ENCODE data around the gene CCDC175.

CCDC175 gene

GRCh38 chr14:59591641-59592370 is 15.2 kb upstream of the CCDC175 start:
- Histone ChIP-seq H2AFZ (ENCODE audit: low read length) (no peak overlapping the region), H3K36me3 (ENCODE audit: insufficient read depth, low read length) (no peaks in the 10 kb centered on the region), H3K79me2 (ENCODE audit: insufficient read depth, low read length) (no peaks in the 10 kb centered on the region), H3K9me3 (ENCODE audit: insufficient read depth, low read depth, low read length) (no peaks in the 10 kb centered on the region), H3F3A (ENCODE audit: low read depth) (no peaks in the 10 kb centered on the region), H3K9me2 (replicated peaks; ENCODE audit: low read depth, low read length) (no peaks in the 10 kb centered on the region), H3K27me3 (ENCODE audit: insufficient read depth, low read length, poor library complexity, severe bottlenecking) (no peaks in the 10 kb centered on the region), H3K4me3 (ENCODE audit: low read length, poor library complexity, severe bottlenecking) (no peak overlapping the region), H4K20me1 (ENCODE audit: insufficient read depth, low read length, poor library complexity, severe bottlenecking) (no peaks in the 10 kb centered on the region), H3K4me1 (ENCODE audit: insufficient read depth, low read length, poor library complexity, severe bottlenecking) (no peaks in the 10 kb centered on the region), H3K4me2 (ENCODE audit: low read depth, low read length, poor library complexity, severe bottlenecking) (no peak overlapping the region), H3K9ac (ENCODE audit: low read depth, low read length, poor library complexity, severe bottlenecking) (no peak overlapping the region)
- no peak for TF ChIP-seq EZH2phosphoT487 (IDR thresholded peaks at IDR 0.05; ENCODE audit: borderline replicate concordance)
- TF ChIP-seq, protein P1, sequence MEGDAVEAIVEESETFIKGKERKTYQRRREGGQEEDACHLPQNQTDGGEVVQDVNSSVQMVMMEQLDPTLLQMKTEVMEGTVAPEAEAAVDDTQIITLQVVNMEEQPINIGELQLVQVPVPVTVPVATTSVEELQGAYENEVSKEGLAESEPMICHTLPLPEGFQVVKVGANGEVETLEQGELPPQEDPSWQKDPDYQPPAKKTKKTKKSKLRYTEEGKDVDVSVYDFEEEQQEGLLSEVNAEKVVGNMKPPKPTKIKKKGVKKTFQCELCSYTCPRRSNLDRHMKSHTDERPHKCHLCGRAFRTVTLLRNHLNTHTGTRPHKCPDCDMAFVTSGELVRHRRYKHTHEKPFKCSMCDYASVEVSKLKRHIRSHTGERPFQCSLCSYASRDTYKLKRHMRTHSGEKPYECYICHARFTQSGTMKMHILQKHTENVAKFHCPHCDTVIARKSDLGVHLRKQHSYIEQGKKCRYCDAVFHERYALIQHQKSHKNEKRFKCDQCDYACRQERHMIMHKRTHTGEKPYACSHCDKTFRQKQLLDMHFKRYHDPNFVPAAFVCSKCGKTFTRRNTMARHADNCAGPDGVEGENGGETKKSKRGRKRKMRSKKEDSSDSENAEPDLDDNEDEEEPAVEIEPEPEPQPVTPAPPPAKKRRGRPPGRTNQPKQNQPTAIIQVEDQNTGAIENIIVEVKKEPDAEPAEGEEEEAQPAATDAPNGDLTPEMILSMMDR (conservative IDR thresholded peaks at IDR 0.05; ENCODE audit: low read length) = no peak

DNA sequence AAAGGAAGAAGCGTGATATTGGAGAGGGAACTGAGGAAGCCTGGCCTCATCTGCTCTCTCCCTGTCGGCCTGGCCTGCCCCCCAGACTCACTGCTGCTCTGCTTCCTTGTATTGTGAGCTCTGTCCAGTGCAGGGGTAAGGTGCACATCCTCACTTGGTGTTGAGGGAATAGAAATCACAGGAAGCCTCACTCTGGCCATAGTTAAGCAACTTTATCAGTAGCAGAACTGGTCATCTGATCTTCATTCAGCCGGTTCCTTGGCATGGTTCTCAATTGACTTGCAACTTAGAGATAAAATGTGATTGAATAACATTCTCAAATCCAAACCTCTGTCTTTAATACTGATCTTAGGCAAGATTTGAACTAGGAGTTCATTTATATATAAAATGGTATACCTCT is 11.5 kb upstream of the CCDC175 start:
- Histone ChIP-seq H2AFZ (ENCODE audit: low read length) (no peak overlapping the region), H3K79me2 (ENCODE audit: insufficient read depth, low read length) (no peaks in the 10 kb centered on the region), H3K36me3 (ENCODE audit: insufficient read depth, low read length) (no peaks in the 10 kb centered on the region), H3K9ac (ENCODE audit: low read depth, low read length, poor library complexity, severe bottlenecking) (no peak overlapping the region), H4K20me1 (ENCODE audit: insufficient read depth, low read length, poor library complexity, severe bottlenecking) (no peaks in the 10 kb centered on the region), H3K9me3 (ENCODE audit: insufficient read depth, low read depth, low read length) (no peaks in the 10 kb centered on the region), H3F3A (ENCODE audit: low read depth) (no peaks in the 10 kb centered on the region), H3K27me3 (ENCODE audit: insufficient read depth, low read length, poor library complexity, severe bottlenecking) (no peaks in the 10 kb centered on the region), H3K9me2 (replicated peaks; ENCODE audit: low read depth, low read length) (no peaks in the 10 kb centered on the region), H3K4me1 (ENCODE audit: insufficient read depth, low read length, poor library complexity, severe bottlenecking) (no peaks in the 10 kb centered on the region), H3K4me2 (ENCODE audit: low read depth, low read length, poor library complexity, severe bottlenecking) (no peak overlapping the region), H3K4me3 (ENCODE audit: low read length, poor library complexity, severe bottlenecking) (no peak overlapping the region)
- TF ChIP-seq, protein P1 (conservative IDR thresholded peaks at IDR 0.05; ENCODE audit: low read length) = no peak
- no peak for TF ChIP-seq EZH2phosphoT487 (IDR thresholded peaks at IDR 0.05; ENCODE audit: borderline replicate concordance)

DNA sequence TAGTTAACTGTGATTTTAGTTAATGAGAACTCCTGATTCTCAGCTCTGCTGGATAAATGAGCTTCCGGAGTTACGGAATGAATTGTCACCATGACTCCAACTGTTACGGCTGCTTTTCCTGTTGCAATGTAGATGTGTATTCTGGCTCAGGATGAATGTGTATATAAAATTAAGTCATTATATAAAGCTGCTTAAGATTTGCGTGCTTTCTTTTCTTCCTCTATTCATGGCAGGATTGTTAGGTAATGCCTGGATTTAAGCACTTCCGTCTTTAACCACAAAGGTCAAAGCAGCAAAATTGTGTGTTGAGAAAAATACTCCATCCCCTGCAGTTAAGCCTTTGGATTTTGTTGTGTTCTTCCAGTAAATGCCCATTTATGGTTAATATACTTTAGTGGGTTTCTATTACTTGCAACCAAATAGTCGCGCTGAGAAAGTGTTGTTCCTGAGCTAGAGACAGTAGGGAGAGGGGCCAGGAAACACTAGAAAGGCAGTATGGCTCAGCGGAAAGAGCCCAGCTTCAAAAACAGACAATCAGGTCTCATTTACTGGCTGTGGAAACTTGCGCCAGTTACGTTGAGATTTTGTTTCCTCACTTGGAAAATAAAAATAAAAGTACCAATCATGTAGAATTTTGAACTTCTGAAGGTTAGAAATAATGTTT is 9.4 kb upstream of the CCDC175 start:
- no peaks in the 10 kb centered on the region for H3K9me3 ChIP-seq (ENCODE audit: insufficient read depth, low read depth, low read length)
- TF ChIP-seq EZH2phosphoT487 (IDR thresholded peaks at IDR 0.05; ENCODE audit: borderline replicate concordance) = no peak
- TF ChIP-seq, protein P1 (conservative IDR thresholded peaks at IDR 0.05; ENCODE audit: low read length) = no peak
- H2AFZ ChIP-seq (ENCODE audit: low read length) = no peak overlapping the region
- H3K27me3 ChIP-seq (ENCODE audit: insufficient read depth, low read length, poor library complexity, severe bottlenecking) = no peaks in the 10 kb centered on the region
- H3K4me3 ChIP-seq (ENCODE audit: low read length, poor library complexity, severe bottlenecking) = no peak overlapping the region
- H3F3A ChIP-seq (ENCODE audit: low read depth) = no peaks in the 10 kb centered on the region
- no peaks in the 10 kb centered on the region for H3K9me2 ChIP-seq (replicated peaks; ENCODE audit: low read depth, low read length)
- H3K36me3 ChIP-seq (ENCODE audit: insufficient read depth, low read length) = no peaks in the 10 kb centered on the region
- no peaks in the 10 kb centered on the region for H3K4me1 ChIP-seq (ENCODE audit: insufficient read depth, low read length, poor library complexity, severe bottlenecking)
- no peaks in the 10 kb centered on the region for H3K79me2 ChIP-seq (ENCODE audit: insufficient read depth, low read length)
- no peaks in the 10 kb centered on the region for H4K20me1 ChIP-seq (ENCODE audit: insufficient read depth, low read length, poor library complexity, severe bottlenecking)
- H3K9ac ChIP-seq (ENCODE audit: low read depth, low read length, poor library complexity, severe bottlenecking) = no peak overlapping the region
- no peak overlapping the region for H3K4me2 ChIP-seq (ENCODE audit: low read depth, low read length, poor library complexity, severe bottlenecking)
